Thyroid gland (tissue), 4 donors: Measurements from ENCODE around the gene FITM1.
A peak's percentile ranks its signal among the peaks of the same experiment; 100 is the strongest.

Experiments
- POLR2A ChIP-seq, 2 donors: fragments of 450-650 bp; IDR thresholded peaks; one replicate each; pipeline ENCODE4 v1.6.1; 2017; ENCODE audit warnings: antibody characterized with exemption in 2 of 2, mild to moderate bottlenecking in 2 of 2, moderate library complexity in 1 of 2
- TF ChIP-seq, protein P1 (sequence below), 6 experiments: fragments of 200-600 bp in 3 of 6; fragments of 450-650 bp in 3 of 6; sonication (generic) in 3 of 6; IDR thresholded peaks; one replicate each; pipeline ENCODE4 v1.5.1; 2016 to 2019; ENCODE audit warnings: antibody characterized with exemption in 6 of 6, mild to moderate bottlenecking in 2 of 6, inconsistent platforms in 1 of 6, moderate library complexity in 1 of 6

DNA sequence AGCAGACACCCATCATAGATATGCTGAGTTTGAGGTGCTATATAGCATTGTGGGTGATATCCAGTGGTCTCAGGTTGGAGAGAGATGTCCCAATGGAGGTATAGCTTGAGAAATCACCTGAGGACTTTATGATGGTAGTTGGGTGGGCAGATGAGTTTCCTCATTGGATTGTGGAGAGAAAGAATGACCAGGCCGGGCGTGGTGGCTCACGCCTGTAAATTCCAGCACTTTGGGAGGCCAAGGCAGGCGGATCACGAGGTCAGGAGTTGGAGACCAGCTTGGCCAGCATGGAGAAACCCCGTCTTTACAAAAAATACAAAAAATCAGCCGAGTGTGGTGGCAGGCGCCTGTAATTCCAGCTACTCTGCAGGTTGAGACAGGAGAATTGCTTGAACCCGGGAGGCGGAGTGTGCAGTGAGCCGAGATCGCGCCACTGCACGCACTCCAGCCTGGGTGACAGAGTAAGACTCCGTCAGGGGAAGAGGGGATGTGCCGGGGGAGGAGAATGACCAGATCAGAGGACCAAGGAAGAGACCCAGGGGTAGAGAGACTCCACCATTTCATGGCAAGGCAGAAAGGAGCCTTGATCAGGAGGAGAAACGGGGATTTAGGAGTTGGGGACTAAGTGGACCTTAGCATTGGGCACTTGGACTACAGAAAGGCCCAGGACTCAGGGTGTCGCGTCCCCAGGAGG, 37.1 kb upstream of the FITM1 start:
- TF ChIP-seq, protein P1, sequence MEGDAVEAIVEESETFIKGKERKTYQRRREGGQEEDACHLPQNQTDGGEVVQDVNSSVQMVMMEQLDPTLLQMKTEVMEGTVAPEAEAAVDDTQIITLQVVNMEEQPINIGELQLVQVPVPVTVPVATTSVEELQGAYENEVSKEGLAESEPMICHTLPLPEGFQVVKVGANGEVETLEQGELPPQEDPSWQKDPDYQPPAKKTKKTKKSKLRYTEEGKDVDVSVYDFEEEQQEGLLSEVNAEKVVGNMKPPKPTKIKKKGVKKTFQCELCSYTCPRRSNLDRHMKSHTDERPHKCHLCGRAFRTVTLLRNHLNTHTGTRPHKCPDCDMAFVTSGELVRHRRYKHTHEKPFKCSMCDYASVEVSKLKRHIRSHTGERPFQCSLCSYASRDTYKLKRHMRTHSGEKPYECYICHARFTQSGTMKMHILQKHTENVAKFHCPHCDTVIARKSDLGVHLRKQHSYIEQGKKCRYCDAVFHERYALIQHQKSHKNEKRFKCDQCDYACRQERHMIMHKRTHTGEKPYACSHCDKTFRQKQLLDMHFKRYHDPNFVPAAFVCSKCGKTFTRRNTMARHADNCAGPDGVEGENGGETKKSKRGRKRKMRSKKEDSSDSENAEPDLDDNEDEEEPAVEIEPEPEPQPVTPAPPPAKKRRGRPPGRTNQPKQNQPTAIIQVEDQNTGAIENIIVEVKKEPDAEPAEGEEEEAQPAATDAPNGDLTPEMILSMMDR (IDR thresholded peaks at IDR 0.05) = peak in 1 of 6 experiments; percentile 13
- no peak for TF ChIP-seq POLR2A (IDR thresholded peaks at IDR 0.05)
